Left lobe of liver (tissue), 2 donors: ENCODE results near the gene PPP1R3C. TPM values are rescaled to one million over a fixed set of nuclear protein-coding genes. Genes with fewer than 3 reads are reported as not detected.

Source experiments
- ATAC-seq: fragments of 200-7000 bp; cut with Tn5 transposase; one replicate; pipeline ENCODE4 v1.9.1; 2020; ENCODE audit warnings: mild to moderate bottlenecking, moderate library complexity
- DNase-seq: peaks from one replicate; pipeline ENCODE4 v3.0.0-alpha.2; 2020; ENCODE audit warnings: low spot score
- total RNA-seq: library from RNA; stranded (reverse); gene quantifications from one replicate; pipeline ENCODE4 v1.2.1, GENCODE V29; 2021
- donor health status: DM: no; HTN: no; CAD: no; lungs with moderate emphysema.
- donor health status: DM: no; HTN: yes; CAD: no.

Gene PPP1R3C
- total RNA-seq, 1 donor from 2014 or later, result 136 TPM

DNA sequence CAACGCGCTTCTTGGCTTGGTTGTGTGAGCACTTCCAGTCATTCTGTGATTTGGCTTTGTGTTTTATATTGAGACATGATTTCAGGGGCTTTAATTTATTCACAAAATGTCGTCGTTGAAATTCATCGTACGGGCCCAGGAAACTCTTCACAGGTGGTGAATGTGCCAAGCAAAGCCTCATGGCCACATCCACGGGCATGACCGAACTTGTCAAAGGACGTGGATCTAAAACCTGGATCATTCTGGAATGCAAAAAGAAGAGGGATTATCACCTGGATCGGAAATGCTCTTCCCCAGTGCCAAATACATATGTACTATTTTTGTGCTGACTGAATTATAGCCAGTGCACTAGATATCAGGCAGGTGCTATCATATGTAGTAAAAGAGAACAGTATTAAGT lies 2.2 kb downstream of the PPP1R3C start:
- no peak for DNase-seq
- no peak for ATAC-seq

DNA sequence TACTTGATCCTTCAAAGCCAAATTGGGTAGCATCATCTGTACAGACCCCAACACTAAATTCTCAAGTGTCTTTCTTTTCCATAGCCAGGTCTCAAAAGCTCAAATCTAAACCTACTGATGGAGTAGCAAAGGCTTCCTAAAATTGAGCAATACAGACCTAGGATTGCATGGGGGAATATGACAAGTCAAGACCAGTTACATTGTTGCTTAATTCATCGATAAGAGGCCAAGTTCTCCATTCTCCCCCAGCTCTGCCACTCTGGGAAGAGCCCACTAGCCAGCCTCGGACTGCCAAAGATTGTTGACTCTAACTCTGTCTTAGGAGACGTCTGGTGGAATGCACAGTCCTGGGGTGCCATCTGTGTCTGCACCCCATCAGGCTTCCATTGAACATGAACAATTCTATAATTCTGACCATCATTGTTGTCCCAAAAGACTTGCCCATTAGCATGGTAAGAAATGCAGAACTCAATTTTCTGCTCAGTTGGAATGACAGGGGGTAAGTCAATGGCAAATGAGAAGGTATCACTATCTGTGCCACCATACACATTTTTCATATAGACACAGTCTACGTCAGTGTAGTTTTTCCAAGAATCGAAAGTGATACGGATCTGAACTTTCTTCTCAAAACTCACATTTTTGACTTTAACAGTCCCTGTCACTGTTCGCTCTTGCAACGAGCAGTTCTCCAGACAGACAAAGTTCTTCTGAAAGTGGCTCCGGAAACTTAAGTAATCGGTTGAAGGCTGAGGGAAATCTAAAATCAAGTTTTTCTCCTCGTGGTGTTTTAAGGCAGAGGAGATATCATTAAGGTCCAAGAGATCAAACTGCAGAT lies 2.9 kb downstream of the PPP1R3C start:
- DNase-seq (no peak), ATAC-seq (peak; percentile 3)

DNA sequence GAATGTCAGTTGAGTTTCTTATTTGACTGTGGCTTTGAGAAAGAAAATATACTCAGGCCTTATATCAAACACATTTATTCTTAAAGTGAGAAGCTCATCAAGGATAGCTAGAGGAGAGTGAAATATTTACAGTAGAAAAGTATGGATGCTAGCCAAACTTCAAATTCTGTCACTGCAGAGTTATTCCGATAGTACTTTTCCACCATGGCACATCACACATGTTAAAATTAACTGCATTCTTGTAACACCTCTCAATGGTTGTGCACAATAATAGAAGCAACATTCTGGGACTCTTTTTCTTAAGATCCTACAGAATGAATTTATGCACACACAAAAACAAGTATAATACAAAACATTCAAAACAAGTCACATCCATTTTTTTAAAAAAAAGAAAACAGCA lies 4.5 kb downstream of the PPP1R3C start:
- DNase-seq (no peak), ATAC-seq (no peak)

GRCh38 chr10:91627344-91628102 lies 5.3 kb downstream of the PPP1R3C start:
- peak; percentile 55 for DNase-seq
- ATAC-seq, result peak; percentile 49

DNA sequence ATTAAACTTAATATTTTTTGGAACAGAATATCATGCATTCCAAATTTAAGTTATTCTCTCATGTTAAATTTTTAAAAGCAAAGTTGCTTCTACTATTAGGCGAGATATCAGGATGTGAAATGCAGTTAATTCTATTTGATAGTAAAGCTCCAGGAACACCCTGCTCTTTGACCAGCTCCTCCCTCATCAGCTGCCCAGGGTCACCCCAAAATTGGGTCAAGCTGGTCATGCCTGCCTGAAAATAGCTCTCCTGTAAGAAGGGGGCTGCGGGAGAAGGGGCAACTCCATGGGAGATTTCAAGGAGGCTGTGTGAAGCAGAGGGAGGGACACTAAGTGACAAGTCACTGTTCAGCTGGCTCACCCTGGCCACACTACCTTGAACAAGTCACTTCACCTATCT lies 5.9 kb downstream of the PPP1R3C start:
- peak; percentile 69 for DNase-seq
- ATAC-seq, result peak; percentile 40

DNA sequence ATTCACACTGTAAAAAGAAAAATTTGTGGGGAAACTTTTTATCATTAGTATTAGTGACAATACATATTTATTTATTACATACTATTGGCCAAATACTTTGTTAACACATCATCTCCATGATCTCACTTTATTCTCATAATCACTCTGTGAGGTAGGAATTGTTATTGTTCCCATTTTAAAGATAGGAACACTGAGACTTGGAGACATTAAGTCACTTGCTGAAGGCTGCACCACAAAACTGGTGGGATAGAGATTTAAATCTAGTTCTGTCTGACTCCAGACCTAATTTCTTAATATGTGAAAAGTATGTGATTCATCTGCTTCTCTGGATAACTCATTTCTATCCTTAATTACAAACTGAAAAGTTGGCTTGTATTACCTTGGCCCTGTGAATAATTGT lies 8.2 kb downstream of the PPP1R3C start:
- DNase-seq (no peak), ATAC-seq (no peak)

DNA sequence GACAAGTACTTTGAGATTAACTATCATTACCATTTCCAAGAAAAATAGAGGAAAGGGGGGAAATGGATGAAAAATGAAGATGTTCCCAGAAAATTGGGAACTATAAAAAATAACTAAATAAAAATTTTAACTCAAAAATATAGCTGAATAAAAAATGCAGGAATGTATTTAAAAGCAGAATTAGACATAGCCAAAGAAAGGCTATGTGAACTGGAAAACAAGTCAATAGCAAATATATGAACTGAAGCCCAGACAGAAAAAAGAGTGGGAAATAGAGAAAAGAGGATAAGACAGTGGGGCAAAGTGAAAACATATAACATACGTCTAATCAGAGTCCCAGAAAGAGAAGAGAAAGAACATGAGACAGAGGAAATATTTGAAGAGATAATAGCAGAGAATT lies 10.3 kb downstream of the PPP1R3C start:
- no peak for DNase-seq
- no peak for ATAC-seq

DNA sequence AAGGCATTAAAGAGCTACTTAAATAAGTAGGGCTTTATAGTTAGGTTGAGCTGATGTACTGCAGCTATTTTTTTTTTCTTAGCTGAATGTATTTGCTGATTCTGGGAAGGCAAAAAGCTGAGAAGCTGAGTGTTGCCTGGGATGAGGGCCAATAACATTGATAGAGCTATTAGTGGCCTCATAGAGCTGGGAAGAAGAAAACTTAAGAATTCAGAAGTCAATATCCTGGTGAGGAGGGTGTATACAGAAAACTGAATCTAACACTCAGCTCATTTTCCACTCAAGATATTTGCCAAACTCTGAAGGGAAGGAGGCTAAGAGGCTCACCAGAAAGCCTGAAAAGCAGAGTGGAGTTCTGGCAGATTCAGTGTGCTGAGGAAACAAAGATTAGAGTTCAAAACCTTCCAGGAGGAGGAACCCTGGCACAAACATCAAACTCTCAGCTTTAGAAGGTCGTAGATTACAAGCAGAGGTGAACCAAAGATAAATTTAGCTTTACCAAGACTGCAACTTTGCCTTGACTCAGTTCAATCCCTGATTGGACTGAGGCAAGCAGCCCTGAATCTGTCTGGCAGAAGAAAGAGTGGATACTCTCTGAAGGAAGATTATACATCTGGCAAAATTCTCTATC lies 11.3 kb downstream of the PPP1R3C start:
- DNase-seq (no peak), ATAC-seq (peak; percentile 83)

- no peak for DNase-seq
- no peak for ATAC-seq
These were observed 15.7 kb downstream of the PPP1R3C start for GRCh38 chr10:91617072-91617609.

GRCh38 chr10:91616137-91616536 lies 16.7 kb downstream of the PPP1R3C start:
- ATAC-seq (no peak), DNase-seq (no peak)

- ATAC-seq, result no peak
- no peak for DNase-seq
These were observed 18.6 kb downstream of the PPP1R3C start for GRCh38 chr10:91614225-91614624.

- DNase-seq (no peak), ATAC-seq (no peak)
These were observed 19.3 kb downstream of the PPP1R3C start for GRCh38 chr10:91613411-91614187.

DNA sequence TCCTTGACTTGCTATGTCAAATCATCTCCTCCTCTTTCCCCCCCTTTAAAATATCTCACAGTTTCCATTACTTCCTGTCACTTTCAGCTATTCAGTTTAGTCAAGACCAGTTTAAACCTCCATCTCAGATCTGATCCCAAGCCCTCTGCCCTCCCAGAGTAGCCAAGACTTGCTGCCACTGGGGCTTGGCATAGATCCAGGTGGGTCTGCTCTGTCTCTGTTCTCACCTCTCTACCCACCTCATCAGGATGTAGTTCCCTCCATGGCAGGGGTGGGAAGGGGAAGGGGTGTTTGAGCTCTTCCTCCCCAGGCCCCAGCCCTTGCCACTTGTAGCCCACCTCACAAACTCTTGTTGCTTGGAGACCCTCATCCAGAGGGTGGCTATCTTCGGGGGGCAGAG lies 22.0 kb downstream of the PPP1R3C start:
- no peak for DNase-seq
- ATAC-seq, result no peak

GRCh38 chr10:91610444-91610843 lies 22.4 kb downstream of the PPP1R3C start:
- ATAC-seq, result no peak

GRCh38 chr10:91607646-91608403 lies 25.0 kb downstream of the PPP1R3C start:
- no peak for ATAC-seq

More at GRCh38 chr10:91610444-91610843, 22.4 kb downstream of the PPP1R3C start:
- no peak for DNase-seq

DNA sequence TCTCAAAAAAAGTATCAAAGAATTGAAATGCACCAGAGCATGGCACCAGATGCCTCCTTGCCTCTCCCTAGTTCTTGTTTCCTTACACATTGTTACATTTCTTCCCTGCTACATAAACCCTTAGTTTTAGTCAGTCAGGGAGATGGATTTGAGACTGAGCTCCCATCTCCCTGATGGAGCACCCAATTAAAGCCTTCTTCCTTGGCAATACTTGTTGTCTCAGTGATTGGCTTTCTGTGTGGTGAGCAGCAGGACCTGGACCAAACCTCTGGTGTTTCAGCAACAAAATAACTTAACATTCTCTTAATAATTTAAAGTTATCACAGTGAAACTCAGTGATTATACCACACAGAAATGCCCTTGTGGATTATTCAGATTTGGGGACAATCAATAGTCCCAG lies 26.9 kb downstream of the PPP1R3C start:
- ATAC-seq (no peak), DNase-seq (no peak)

More at GRCh38 chr10:91607646-91608403, 25.0 kb downstream of the PPP1R3C start:
- no peak for DNase-seq

DNA sequence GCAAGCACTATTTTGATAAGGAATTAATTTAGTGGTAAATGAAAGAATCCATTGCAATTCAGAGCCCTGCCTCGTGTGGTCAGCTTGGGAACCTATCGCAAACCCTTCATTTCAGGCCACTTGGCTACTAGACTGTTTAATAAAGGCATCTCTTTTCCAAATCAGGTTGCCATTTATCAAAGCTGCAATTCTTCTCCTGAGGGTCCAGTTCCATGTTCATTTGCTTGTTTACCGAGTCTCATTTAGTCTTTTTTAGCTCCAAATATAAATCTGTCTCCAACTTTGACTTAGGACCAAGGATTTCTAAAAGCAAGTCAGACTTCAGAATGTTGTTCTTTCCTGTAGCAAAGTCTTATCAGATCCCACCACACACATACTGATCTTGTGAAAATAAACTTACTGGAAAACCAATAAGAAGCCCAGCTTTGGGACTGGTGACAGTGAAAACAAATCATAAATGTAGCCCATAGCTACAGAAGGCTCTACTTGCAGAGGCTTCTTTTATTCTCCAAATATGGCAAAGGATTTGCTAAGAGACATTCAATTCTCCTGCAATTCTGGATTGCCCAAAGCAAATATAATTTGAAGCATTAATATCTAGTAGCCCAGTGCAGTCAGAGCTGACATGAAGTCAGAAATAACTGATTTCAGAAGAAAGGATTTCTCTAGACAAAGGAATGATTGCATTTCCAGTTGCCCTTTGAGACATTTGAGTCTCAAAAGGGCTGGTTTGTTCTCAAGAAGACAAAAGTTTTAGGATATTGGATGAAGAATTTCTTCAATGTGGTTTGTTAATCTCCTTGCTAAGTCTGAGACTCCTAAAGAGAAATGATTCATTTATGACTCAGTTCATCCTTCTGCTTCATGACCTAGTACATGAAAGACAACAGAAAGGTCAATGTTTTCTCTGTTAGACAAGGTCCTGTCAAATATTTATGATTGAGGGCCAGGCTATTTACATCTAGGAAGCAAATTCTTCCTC lies 28.0 kb downstream of the PPP1R3C start:
- ATAC-seq (peak; percentile 28), DNase-seq (no peak)

GRCh38 chr10:91603931-91604331 lies 28.9 kb downstream of the PPP1R3C start:
- DNase-seq (no peak), ATAC-seq (peak; percentile 75)
